SK-N-SH (cell line): Measurements from ENCODE around the gene KRT39. TPM values are rescaled to one million over a fixed set of nuclear protein-coding genes. Genes with fewer than 3 reads are reported as not detected.

ENCODE experiments used
- CTCF ChIA-PET: fragments of 300-600, 350-600 bp; formaldehyde crosslinking; extraction: SDS; loops from one replicate; lab custom pipeline; 2021; lab: Yijun Ruan, JAX
- POLR2A ChIA-PET: fragments of 350-600 bp; sonication (Branson Sonifier 250); formaldehyde crosslinking; extraction: SDS; loops from one replicate; lab custom pipeline; 2020; ENCODE audit warnings: antibody characterized with exemption, inconsistent platforms; lab: Yijun Ruan, JAX
- DNase-seq: peaks from one replicate; pipeline ENCODE4 v3.0.0; 2012
- H2AFZ ChIP-seq: fragments of 200-600 bp; sonication (generic); 2 replicates; pipeline ENCODE4 v1.8.1; 2016; ENCODE audit warnings: antibody characterized with exemption, mild to moderate bottlenecking, low read depth
- H3F3A ChIP-seq: fragments of 200-600 bp; sonication (generic); replicated peaks from 2 replicates; pipeline ENCODE3; 2016; ENCODE audit warnings: antibody characterized with exemption, mild to moderate bottlenecking; ENCODE audit not compliant: insufficient read depth
- H3K27ac ChIP-seq, 2 experiments: fragments of 200-500 bp in 1 of 2; fragments of 200-600 bp in 1 of 2; sonication (Bioruptor generic) in 1 of 2; sonication (generic), shearing (Covaris generic) in 1 of 2; 2 replicates each; pipeline versions ENCODE4 v1.5.1 to v1.6.1; 2014 to 2016; ENCODE audit warnings: low read depth in 2 of 2, inconsistent platforms in 1 of 2, low read length in 1 of 2, mild to moderate bottlenecking in 1 of 2, mixed read lengths in 1 of 2
- H3K27me3 ChIP-seq: fragments of 200-600 bp; sonication (generic), shearing (Covaris generic); 2 replicates; pipeline ENCODE4 v1.6.1; 2016; ENCODE audit warnings: mixed run types; ENCODE audit not compliant: insufficient read depth
- H3K36me3 ChIP-seq, 2 experiments: fragments of 200-500 bp in 1 of 2; fragments of 200-600 bp in 1 of 2; sonication (Bioruptor generic) in 1 of 2; sonication (generic) in 1 of 2; replicated peaks in 1 of 2; 2 replicates each; pipeline versions ENCODE3 to v1.5.1; 2014 to 2016; ENCODE audit warnings: low read length in 1 of 2, mild to moderate bottlenecking in 1 of 2; ENCODE audit not compliant: insufficient read depth in 2 of 2, control insufficient read depth in 1 of 2
- H3K4me1 ChIP-seq, 2 experiments: fragments of 200-500 bp in 1 of 2; fragments of 200-600 bp in 1 of 2; sonication (Bioruptor generic) in 1 of 2; sonication (generic), shearing (Covaris generic) in 1 of 2; 2 replicates each; pipeline versions ENCODE4 v1.5.1 to v1.6.1; 2014 to 2016; ENCODE audit warnings: low read depth in 1 of 2, low read length in 1 of 2, mixed run types in 1 of 2; ENCODE audit not compliant: insufficient read depth in 2 of 2, control insufficient read depth in 1 of 2
- H3K4me2 ChIP-seq: fragments of 200-600 bp; sonication (generic), shearing (Covaris generic); 2 replicates; pipeline ENCODE4 v1.6.1; 2017; ENCODE audit warnings: mixed run types
- H3K4me3 ChIP-seq, 2 experiments: fragments of 200-500 bp in 1 of 2; fragments of 200-600 bp in 1 of 2; sonication (Bioruptor generic) in 1 of 2; sonication (generic), shearing (Covaris generic) in 1 of 2; 2 replicates each; pipeline versions ENCODE4 v1.5.1 to v1.8.1; 2014 to 2016; ENCODE audit warnings: low read depth in 2 of 2, inconsistent platforms in 1 of 2, low read length in 1 of 2, mild to moderate bottlenecking in 1 of 2, mixed read lengths in 1 of 2, moderate library complexity in 1 of 2
- H3K79me2 ChIP-seq: fragments of 200-600 bp; sonication (generic); 2 replicates; pipeline ENCODE4 v1.8.1; 2017; ENCODE audit warnings: mild to moderate bottlenecking; ENCODE audit not compliant: insufficient read depth
- H3K9ac ChIP-seq: fragments of 200-600 bp; sonication (generic); 2 replicates; pipeline ENCODE4 v1.6.1; 2017; ENCODE audit warnings: mixed run types
- H3K9me2 ChIP-seq: fragments of 200-600 bp; sonication (generic); 2 replicates; pipeline ENCODE4 v1.6.1; 2017; ENCODE audit warnings: mixed run types
- H3K9me3 ChIP-seq: fragments of 200-600 bp; sonication (generic); 2 replicates; pipeline ENCODE4 v1.6.1; 2017; ENCODE audit warnings: mixed run types, mild to moderate bottlenecking, moderate library complexity
- H4K20me1 ChIP-seq: fragments of 200-600 bp; sonication (generic); 2 replicates; pipeline ENCODE4 v1.6.1; 2017; ENCODE audit warnings: mild to moderate bottlenecking, mixed run types; ENCODE audit not compliant: insufficient read depth
- CHD2 ChIP-seq: fragments of 150-350 bp; IDR thresholded peaks from 2 replicates; pipeline ENCODE4 v1.6.1; 2018; ENCODE audit warnings: low read length; ENCODE audit not compliant: partially characterized antibody
- CTCF ChIP-seq: fragments of 200-600 bp; sonication (generic); IDR thresholded peaks from 2 replicates; pipeline ENCODE4 v1.6.1; 2017; ENCODE audit warnings: antibody characterized with exemption, mild to moderate bottlenecking, moderate library complexity
- ELF1 ChIP-seq: IDR thresholded peaks from 2 replicates; pipeline ENCODE4 v1.4.0; 2012
- EZH2phosphoT487 ChIP-seq: fragments of 200-600 bp; sonication (generic); IDR thresholded peaks from 2 replicates; pipeline ENCODE4 v1.6.1; 2017; ENCODE audit warnings: low read depth, mixed run types, mild to moderate bottlenecking, antibody characterized with exemption, moderate library complexity, borderline replicate concordance
- FOXM1 ChIP-seq: IDR thresholded peaks from 2 replicates; pipeline ENCODE4 v1.4.0; 2012; ENCODE audit warnings: low read depth, mild to moderate bottlenecking
- GABPA ChIP-seq: IDR thresholded peaks from 2 replicates; pipeline ENCODE4 v1.4.0; 2012; ENCODE audit warnings: low read depth, mild to moderate bottlenecking
- GATA2 ChIP-seq: sonication (generic); formaldehyde crosslinking; IDR thresholded peaks from 2 replicates; pipeline ENCODE4 v1.5.0; 2020; ENCODE audit warnings: mild to moderate bottlenecking, missing genetic modification reagents
- MEF2A ChIP-seq: IDR thresholded peaks from 2 replicates; pipeline ENCODE4 v1.4.0; 2012; ENCODE audit warnings: low read depth, borderline replicate concordance
- MXI1 ChIP-seq: IDR thresholded peaks from 2 replicates; pipeline ENCODE4 v1.6.1; 2012; ENCODE audit warnings: mild to moderate bottlenecking, low read depth, low read length, improper control_type of control experiment
- NFIC ChIP-seq: IDR thresholded peaks from 2 replicates; pipeline ENCODE4 v1.4.0; 2012; ENCODE audit warnings: borderline replicate concordance
- PBX3 ChIP-seq: IDR thresholded peaks from 2 replicates; pipeline ENCODE4; 2012
- POLR2AphosphoS5 ChIP-seq: IDR thresholded peaks from 2 replicates; pipeline ENCODE4 v1.6.1; 2012; ENCODE audit warnings: low read depth, low read length
- RAD21 ChIP-seq: IDR thresholded peaks from 2 replicates; pipeline ENCODE4 v1.6.1; 2012; ENCODE audit warnings: mild to moderate bottlenecking, low read length
- RCOR1 ChIP-seq: fragments of 150-350 bp; IDR thresholded peaks from 2 replicates; pipeline ENCODE4 v1.6.1; 2017; ENCODE audit warnings: antibody characterized with exemption, low read length
- RXRA ChIP-seq: IDR thresholded peaks from 2 replicates; pipeline ENCODE4 v1.4.0; 2012; ENCODE audit warnings: low read depth, mild to moderate bottlenecking, borderline replicate concordance
- SMC3 ChIP-seq: IDR thresholded peaks from 2 replicates; pipeline ENCODE4 v1.6.1; 2012; ENCODE audit warnings: low read depth, low read length, improper control_type of control experiment
- TAF1 ChIP-seq: IDR thresholded peaks from 2 replicates; pipeline ENCODE4 v1.6.1; 2012; ENCODE audit warnings: low read depth, mild to moderate bottlenecking, low read length, moderate library complexity, borderline replicate concordance
- TCF12 ChIP-seq: IDR thresholded peaks from 2 replicates; pipeline ENCODE4 v1.4.0; 2012
- TEAD4 ChIP-seq: IDR thresholded peaks from 2 replicates; pipeline ENCODE4 v1.4.0; 2012; ENCODE audit warnings: mild to moderate bottlenecking, borderline replicate concordance; ENCODE audit not compliant: insufficient read depth
- USF1 ChIP-seq: IDR thresholded peaks from 2 replicates; pipeline ENCODE4 v1.4.0; 2012; ENCODE audit warnings: low read depth, borderline replicate concordance
- ZBTB33 ChIP-seq: IDR thresholded peaks from 2 replicates; pipeline ENCODE4 v1.4.0; 2012; ENCODE audit warnings: low read depth, borderline replicate concordance
- WGBS: methylation state at CpG from one replicate; pipeline ENCODE4 v1.1.6; 2017; ENCODE audit warnings: low lambda C conversion rate; 5-methylcytosine and 5-hydroxymethylcytosine counted together
- polyA plus RNA-seq, 3 experiments: library from polyadenylated mRNA; depleted of rRNA; stranded (reverse); fragments of >200 nt; gene quantifications; 2 replicates each; pipeline ENCODE4 v1.2.3, GENCODE V29; 2012

Gene KRT39
- polyA plus RNA-seq, 1 of the 3 experiments (the other 2 are of a cell fraction): not detected

- peaks cover 50% of the 10 kb centered on the region; the same call in 1 of the 2 replicates for H3K27me3 ChIP-seq
- ChIA-PET CTCF (interaction anchor here (1.1 to 1.4 kb wide), 2 partner anchors 21 to 564 kb away, joined by 4 read pairs; no protein-coding TSS in a partner anchor), POLR2A (no interaction called here)
- no peak within 1 kb of the TSS for H3K4me3 ChIP-seq
- H3F3A ChIP-seq: no peaks in the 10 kb centered on the region
- TF ChIP-seq NFIC: no peak
- no peak for TF ChIP-seq PBX3
- TF ChIP-seq RXRA: no peak
- no peak for TF ChIP-seq RAD21
- TF ChIP-seq GATA2 (CRISPR knock-in tag): no peak
- TF ChIP-seq MEF2A: no peak
- TF ChIP-seq ZBTB33: no peak
- no peak for TF ChIP-seq GABPA
- TF ChIP-seq TCF12: no peak
- no peaks in the 10 kb centered on the region; a peak in 1 of 4 replicates for H3K4me1 ChIP-seq
- no peak within 1 kb of the TSS for H3K27ac ChIP-seq
- no peak for DNase-seq
- H3K79me2 ChIP-seq: no peaks in the 10 kb centered on the region
- no peaks in the 10 kb centered on the region; the same call in 1 of the 2 replicates for H3K9me2 ChIP-seq
- no peaks in the 10 kb centered on the region for H3K9me3 ChIP-seq
- WGBS: 12% methylated on average over 3 of the region's 3 CpGs
- no peak within 1 kb of the TSS for H3K9ac ChIP-seq
- no peak within 1 kb of the TSS for H3K4me2 ChIP-seq
- no peak within 1 kb of the TSS for H2AFZ ChIP-seq
- H3K36me3 ChIP-seq: no peaks in the 10 kb centered on the region
- H4K20me1 ChIP-seq: no peaks in the 10 kb centered on the region
These were observed 17.5 kb upstream of the KRT39 start, which contains the start of gene KRT40 for GRCh38 chr17:40984226-40984625. TSS of gene KRT40 (minus strand) at chr17:40984326. CDS start at chr17:40984273, 53 bp downstream.

- Histone ChIP-seq H2AFZ (no peak overlapping the region), H3K27me3 (peaks cover 37% of the 10 kb centered on the region; the same call in 1 of the 2 replicates), H3K4me1 (no peaks in the 10 kb centered on the region; a peak in 1 of 4 replicates), H3K9me2 (no peaks in the 10 kb centered on the region), H3K4me3 (no peak overlapping the region), H4K20me1 (no peaks in the 10 kb centered on the region), H3K9me3 (no peaks in the 10 kb centered on the region), H3K36me3 (no peaks in the 10 kb centered on the region), H3K27ac (no peak overlapping the region), H3K4me2 (no peak overlapping the region), H3K9ac (no peak overlapping the region), H3K79me2 (no peaks in the 10 kb centered on the region), H3F3A (no peaks in the 10 kb centered on the region)
- ChIA-PET POLR2A (no interaction called here), CTCF (interaction anchor here (0.6 to 1.4 kb wide), 2 partner anchors 83 to 667 kb away, joined by 3 read pairs; no protein-coding TSS in a partner anchor)
- WGBS: 23% methylated on average over 5 of the region's 5 CpGs
- DNase-seq: no peak
- TF ChIP-seq CTCF (no peak), USF1 (no peak), NFIC (no peak), TEAD4 (no peak), ELF1 (no peak), GATA2 (CRISPR knock-in tag) (no peak), SMC3 (no peak), RCOR1 (no peak), RXRA (no peak), ZBTB33 (no peak), EZH2phosphoT487 (no peak), FOXM1 (no peak), CHD2 (no peak), POLR2AphosphoS5 (no peak), TAF1 (no peak), MXI1 (no peak)
These were observed 14.4 kb upstream of the KRT39 start for GRCh38 chr17:40981115-40981514.
